ENCODE data around the gene CHPT1. TPM values are rescaled to one million over a fixed set of nuclear protein-coding genes. Genes with fewer than 3 reads are reported as not detected.

CHPT1 gene
- total and polyA plus RNA-seq, 2 of the 13 experiments (the other 11 are each of a cell fraction or from before 2014, with no cell fraction given) = 117 to 178 TPM

DNA sequence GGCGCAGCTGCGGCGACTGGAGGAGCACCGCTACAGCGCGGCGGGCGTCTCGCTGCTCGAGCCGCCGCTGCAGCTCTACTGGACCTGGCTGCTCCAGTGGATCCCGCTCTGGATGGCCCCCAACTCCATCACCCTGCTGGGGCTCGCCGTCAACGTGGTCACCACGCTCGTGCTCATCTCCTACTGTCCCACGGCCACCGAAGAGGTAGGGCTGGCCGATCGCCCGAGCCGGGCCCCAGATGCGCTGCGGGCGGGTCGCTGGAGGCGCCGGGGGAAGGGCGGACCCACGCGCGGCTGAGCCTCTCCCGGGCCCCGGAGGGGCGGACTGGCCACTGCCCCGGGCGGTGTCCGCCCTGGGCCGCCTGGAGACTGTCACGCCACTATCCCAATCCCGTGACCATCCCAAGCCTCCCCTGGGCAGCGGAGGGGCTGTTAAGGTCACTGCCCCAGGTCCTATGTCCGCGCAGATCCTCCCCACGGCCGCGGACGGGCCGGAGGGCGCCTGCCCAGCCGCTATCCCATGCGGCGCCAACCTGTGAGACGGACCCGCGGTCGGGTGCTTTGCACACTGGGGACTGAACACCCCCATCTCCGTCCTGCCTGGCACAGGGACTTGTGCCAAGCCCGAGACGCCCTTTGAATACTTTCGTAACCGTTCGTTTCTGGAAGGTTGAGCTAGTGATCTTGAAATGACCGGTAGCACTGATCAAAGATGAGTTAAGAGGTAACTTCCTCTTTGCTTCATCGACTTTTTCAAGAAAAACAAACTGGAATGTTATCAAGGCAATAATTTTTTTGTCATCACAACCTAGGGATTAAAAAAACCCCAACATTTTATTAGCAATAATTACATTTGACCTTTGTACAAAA is 725 bp downstream of the CHPT1 start (continued):
- TF ChIP-seq KIAA2018 (CRISPR knock-in tag; IDR thresholded peaks at IDR 0.05; ENCODE audit: borderline replicate concordance) = no peak
- no peak for TF ChIP-seq PREB (CRISPR knock-in tag; IDR thresholded peaks at IDR 0.05)
- TF ChIP-seq CREBL2 (CRISPR knock-in tag; IDR thresholded peaks at IDR 0.05; ENCODE audit: borderline replicate concordance) = no peak
- TF ChIP-seq, protein P1, sequence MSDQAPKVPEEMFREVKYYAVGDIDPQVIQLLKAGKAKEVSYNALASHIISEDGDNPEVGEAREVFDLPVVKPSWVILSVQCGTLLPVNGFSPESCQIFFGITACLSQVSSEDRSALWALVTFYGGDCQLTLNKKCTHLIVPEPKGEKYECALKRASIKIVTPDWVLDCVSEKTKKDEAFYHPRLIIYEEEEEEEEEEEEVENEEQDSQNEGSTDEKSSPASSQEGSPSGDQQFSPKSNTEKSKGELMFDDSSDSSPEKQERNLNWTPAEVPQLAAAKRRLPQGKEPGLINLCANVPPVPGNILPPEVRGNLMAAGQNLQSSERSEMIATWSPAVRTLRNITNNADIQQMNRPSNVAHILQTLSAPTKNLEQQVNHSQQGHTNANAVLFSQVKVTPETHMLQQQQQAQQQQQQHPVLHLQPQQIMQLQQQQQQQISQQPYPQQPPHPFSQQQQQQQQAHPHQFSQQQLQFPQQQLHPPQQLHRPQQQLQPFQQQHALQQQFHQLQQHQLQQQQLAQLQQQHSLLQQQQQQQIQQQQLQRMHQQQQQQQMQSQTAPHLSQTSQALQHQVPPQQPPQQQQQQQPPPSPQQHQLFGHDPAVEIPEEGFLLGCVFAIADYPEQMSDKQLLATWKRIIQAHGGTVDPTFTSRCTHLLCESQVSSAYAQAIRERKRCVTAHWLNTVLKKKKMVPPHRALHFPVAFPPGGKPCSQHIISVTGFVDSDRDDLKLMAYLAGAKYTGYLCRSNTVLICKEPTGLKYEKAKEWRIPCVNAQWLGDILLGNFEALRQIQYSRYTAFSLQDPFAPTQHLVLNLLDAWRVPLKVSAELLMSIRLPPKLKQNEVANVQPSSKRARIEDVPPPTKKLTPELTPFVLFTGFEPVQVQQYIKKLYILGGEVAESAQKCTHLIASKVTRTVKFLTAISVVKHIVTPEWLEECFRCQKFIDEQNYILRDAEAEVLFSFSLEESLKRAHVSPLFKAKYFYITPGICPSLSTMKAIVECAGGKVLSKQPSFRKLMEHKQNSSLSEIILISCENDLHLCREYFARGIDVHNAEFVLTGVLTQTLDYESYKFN (CRISPR knock-in tag; conservative IDR thresholded peaks at IDR 0.05) = 0 out of 2 replicates have a peak, but pooled peaks have one; percentile 28
- no peak; the same call in 1 of the 2 replicates for TF ChIP-seq ZNF556 (CRISPR knock-in tag; IDR thresholded peaks at IDR 0.05; ENCODE audit: borderline replicate concordance)
- no peak for TF ChIP-seq MBD4 (IDR thresholded peaks at IDR 0.05; ENCODE audit: borderline replicate concordance, low read length)
- no peak for TF ChIP-seq MEIS1 (CRISPR knock-in tag; IDR thresholded peaks at IDR 0.05; ENCODE audit: borderline replicate concordance)
- TF ChIP-seq ZNF558 (CRISPR knock-in tag; IDR thresholded peaks at IDR 0.05; ENCODE audit: borderline replicate concordance) = no peak
- TF ChIP-seq, protein P2, sequence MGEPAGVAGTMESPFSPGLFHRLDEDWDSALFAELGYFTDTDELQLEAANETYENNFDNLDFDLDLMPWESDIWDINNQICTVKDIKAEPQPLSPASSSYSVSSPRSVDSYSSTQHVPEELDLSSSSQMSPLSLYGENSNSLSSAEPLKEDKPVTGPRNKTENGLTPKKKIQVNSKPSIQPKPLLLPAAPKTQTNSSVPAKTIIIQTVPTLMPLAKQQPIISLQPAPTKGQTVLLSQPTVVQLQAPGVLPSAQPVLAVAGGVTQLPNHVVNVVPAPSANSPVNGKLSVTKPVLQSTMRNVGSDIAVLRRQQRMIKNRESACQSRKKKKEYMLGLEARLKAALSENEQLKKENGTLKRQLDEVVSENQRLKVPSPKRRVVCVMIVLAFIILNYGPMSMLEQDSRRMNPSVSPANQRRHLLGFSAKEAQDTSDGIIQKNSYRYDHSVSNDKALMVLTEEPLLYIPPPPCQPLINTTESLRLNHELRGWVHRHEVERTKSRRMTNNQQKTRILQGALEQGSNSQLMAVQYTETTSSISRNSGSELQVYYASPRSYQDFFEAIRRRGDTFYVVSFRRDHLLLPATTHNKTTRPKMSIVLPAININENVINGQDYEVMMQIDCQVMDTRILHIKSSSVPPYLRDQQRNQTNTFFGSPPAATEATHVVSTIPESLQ (CRISPR knock-in tag; conservative IDR thresholded peaks at IDR 0.05) = no peak
